GM12872 (cell line): Measurements from ENCODE around the gene ADCY5.

Source experiments
- TF ChIP-seq, protein P1 (sequence below): IDR thresholded peaks from 3 replicates; pipeline ENCODE4 v1.5.1; 2011; ENCODE audit warnings: low read depth, mild to moderate bottlenecking, low read length, moderate library complexity; ENCODE audit not compliant: insufficient read depth

ADCY5 gene

DNA sequence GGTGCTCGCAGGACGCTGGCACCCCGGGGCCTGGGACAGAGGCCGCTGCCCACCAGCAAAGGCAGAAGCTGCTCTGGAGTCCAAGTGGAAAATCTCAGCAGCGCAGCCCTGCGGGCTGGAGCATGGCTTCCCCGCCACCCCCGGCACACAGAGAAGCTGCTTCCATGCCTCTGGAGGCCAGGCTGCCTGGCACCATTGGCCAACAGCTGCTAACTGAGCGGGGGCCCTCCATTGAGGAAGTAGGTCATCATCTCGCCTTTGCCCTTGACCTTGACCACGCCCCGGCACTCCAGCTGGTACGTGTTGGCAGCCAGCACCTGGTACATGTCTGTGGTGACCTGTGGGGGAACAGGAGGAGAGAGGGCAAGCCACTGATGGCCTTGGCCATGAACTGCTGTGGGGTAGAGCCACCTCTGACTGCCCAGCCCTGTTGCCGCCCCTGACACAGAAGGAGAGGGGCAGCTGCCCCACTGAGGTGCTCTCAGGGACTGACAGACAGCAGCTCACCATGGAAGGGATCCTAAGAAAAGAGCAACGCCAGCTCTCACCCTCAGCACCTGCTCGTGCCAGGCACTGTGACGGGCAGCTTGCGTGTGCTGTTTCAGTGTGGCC is 164.4 kb downstream of the ADCY5 start:
- TF ChIP-seq, protein P1, sequence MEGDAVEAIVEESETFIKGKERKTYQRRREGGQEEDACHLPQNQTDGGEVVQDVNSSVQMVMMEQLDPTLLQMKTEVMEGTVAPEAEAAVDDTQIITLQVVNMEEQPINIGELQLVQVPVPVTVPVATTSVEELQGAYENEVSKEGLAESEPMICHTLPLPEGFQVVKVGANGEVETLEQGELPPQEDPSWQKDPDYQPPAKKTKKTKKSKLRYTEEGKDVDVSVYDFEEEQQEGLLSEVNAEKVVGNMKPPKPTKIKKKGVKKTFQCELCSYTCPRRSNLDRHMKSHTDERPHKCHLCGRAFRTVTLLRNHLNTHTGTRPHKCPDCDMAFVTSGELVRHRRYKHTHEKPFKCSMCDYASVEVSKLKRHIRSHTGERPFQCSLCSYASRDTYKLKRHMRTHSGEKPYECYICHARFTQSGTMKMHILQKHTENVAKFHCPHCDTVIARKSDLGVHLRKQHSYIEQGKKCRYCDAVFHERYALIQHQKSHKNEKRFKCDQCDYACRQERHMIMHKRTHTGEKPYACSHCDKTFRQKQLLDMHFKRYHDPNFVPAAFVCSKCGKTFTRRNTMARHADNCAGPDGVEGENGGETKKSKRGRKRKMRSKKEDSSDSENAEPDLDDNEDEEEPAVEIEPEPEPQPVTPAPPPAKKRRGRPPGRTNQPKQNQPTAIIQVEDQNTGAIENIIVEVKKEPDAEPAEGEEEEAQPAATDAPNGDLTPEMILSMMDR = no peak

DNA sequence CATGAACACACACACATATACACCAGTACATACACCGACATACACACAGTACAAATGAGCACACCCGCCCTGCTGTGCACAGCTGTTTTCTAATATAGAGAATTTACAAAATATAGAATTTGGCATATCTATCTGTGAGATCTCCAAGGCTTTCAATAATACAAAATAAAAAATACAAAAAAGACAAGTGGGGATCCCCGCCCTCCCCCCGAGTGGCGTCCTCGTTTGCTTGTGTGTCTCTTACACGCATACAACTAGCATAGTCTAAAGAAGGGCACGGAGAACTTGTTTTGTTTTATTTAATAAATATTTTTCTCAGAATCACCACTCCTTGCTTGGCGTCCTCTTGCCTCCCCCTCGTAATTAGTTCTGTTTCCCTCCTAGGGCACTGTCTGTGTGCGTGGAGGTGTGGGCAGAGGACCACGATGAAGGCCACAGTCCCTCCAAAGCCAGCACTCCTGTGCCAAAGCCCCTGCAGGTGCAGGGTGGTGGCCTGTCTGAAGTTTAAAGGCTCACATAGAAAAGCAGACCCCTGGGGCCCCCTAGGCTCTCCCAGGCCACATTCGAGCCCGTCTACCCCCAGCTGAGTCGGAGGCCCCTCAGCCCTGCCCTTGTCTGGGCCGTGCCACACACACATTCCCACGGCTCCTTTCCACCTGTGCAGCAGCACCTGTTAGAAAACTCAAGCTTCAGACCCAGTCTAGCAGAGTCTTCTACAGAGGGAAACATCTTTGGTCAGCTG is 165.1 kb downstream of the ADCY5 start:
- TF ChIP-seq, protein P1 = no peak

DNA sequence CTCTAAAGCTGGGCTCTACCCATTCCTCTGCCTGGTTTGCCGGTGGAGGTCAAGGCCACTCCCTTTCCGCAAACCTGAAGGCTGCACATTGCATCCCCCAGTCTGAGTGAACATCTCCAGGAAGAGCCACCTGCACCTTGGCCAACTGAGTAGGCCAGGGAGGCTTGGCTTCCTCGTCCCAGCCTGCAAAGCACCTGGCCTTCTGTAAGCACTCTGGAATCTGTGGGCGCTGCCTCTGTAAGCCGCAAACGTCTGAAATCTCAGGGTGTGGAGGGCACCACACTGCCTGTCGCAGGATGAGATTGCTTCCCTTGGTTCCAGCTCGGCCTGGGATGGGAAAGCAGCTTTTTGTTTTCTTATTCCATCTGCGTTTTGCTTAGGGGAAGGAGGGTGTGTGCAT is 165.8 kb downstream of the ADCY5 start:
- TF ChIP-seq, protein P1 = no peak

DNA sequence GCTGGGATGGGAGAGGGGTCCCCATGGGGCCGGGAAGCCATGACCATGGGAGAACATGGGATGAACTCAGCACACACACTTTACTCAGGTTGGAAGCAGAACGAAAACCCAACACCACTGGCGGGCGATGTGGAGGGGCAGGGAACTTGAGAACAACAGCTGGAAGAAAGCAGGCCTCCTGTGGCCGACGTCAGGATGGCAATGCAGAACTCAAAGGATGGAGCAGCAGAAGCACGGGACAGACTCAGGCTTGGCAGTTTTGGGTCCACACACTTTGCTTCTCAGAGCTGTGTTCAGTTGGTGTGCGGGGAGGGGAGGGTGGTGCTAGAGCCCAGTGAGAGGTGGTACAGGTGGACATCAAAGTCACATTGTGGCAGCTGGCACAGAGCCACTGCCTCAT is 166.4 kb downstream of the ADCY5 start:
- TF ChIP-seq, protein P1 = no peak

DNA sequence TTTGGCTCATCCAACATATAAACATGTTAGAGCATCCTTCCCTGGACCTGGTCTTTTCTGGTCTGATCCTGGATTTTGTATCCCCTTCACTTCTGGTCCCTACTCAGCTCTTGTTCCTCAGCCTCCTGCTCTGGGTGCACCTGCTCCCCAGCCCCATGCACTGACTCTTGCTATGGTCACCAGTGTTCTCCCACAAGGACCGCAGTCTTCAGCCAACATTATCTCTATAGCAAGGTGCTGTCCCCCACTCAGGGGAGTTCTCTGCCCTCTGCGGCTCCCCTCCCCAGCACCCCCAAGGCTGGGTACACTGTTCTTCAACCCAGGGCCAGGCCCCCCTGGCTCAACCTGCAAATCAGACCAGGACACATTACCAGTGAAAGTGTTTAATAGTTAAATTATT is 167.0 kb downstream of the ADCY5 start:
- TF ChIP-seq, protein P1 = no peak

DNA sequence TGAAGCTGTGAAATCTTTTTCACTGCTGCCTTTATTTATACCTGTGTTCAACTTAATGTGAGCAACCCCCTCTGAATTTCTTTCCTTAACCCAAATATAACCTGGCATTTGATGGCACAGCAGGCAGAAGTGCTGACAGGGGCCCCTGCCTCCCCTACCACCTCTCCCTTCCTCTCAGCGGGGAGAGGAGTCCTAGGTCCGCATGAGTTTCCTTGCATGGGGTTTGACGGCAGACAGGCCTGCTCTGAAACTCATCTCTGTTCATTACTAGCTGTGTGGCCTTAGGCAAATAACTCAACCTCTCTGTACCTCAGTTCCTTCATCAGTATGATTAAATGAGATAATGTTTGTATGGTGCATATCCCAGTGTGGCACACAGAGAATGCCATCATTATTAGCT is 167.5 kb downstream of the ADCY5 start:
- TF ChIP-seq, protein P1 = no peak

DNA sequence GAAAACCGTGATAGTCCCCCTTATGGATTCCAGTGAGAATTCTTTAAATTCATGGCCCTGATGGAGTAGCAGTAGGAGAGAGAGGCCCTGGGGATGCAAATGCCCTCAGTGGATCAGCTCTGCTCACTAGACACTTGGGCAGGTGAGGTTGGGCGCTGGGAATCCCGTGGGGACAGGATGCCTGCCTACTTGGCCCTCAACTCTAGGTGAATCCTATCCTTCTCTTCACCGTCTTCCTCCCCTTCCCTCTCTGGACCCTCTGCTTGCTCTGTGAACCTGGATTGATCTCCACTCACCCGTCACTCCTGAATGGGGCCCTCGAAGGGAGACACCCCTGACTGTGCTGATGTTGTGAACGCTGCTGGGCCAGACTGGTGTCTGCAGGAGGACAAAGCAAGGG is 169.8 kb downstream of the ADCY5 start:
- TF ChIP-seq, protein P1 = no peak
